Muscle of back (tissue), 13 donors: ENCODE results near the gene C1D. TPM values are rescaled to one million over a fixed set of nuclear protein-coding genes. Genes with fewer than 3 reads are reported as not detected.

Experiments used
- DNase-seq, 3 donors: peaks; one replicate each; pipeline versions ENCODE4 v3.0.0 to v3.0.0-alpha.2; 2013
- long read RNA-seq, 9 donors: transcript quantifications; one replicate each; lab custom pipeline, GENCODE V29; 2026
- polyA plus RNA-seq, 10 donors: library from polyadenylated mRNA; unstranded; fragments of 120-200 nt; gene quantifications; one replicate each; pipeline ENCODE4 v1.2.1, GENCODE V29; 2013; ENCODE audit not compliant: insufficient read length in 10 of 10

The C1D gene
- 10 to 100 TPM; 29.5 to 38.1 (median 31.5) TPM for polyA plus RNA-seq
- long read RNA-seq, donor 1, transcript C1D-204 (5 exons, 736 nt) = major isoform, 19 of 43 reads
- long read RNA-seq, donor 1, transcript C1D-201 (5 exons, 2,233 nt) = minor isoform, 7 of 43 reads
- long read RNA-seq, donor 1, partial matches to known transcripts = 10 of 43 reads
- long read RNA-seq, donor 1, other reads (novel, unspliced or antisense) = 7 of 43 reads
- long read RNA-seq, donor 2, transcript C1D-201 (5 exons, 2,233 nt) = minor isoform, 8 of 38 reads
- long read RNA-seq, donor 2, transcript C1D-204 (5 exons, 736 nt) = major isoform, 14 of 38 reads
- long read RNA-seq, donor 2, partial matches to known transcripts = 7 of 38 reads
- long read RNA-seq, donor 2, other reads (novel, unspliced or antisense) = 8 of 38 reads
- long read RNA-seq, donor 3 = 0 reads
- long read RNA-seq, donor 4, transcript C1D-201 (5 exons, 2,233 nt) = minor isoform, 10 of 35 reads
- long read RNA-seq, donor 4, transcript C1D-204 (5 exons, 736 nt) = major isoform, 15 of 35 reads
- long read RNA-seq, donor 4, partial matches to known transcripts = 5 of 35 reads
- long read RNA-seq, donor 4, other reads (novel, unspliced or antisense) = 5 of 35 reads
- long read RNA-seq, donor 5, transcript C1D-201 (5 exons, 2,233 nt) = minor isoform, 16 of 45 reads
- long read RNA-seq, donor 5, transcript C1D-204 (5 exons, 736 nt) = major isoform, 20 of 45 reads
- long read RNA-seq, donor 5, partial matches to known transcripts = 9 of 45 reads
- long read RNA-seq, donor 5, other reads (novel, unspliced or antisense) = 0 of 45 reads
- long read RNA-seq, donor 6, transcript C1D-204 (5 exons, 736 nt) = minor isoform, 13 of 35 reads
- long read RNA-seq, donor 6, transcript C1D-201 (5 exons, 2,233 nt) = major isoform, 16 of 35 reads
- long read RNA-seq, donor 6, partial matches to known transcripts = 6 of 35 reads
- long read RNA-seq, donor 6, other reads (novel, unspliced or antisense) = 0 of 35 reads
- long read RNA-seq, donor 7, transcript C1D-204 (5 exons, 736 nt) = major isoform, 9 of 13 reads
- long read RNA-seq, donor 7, partial matches to known transcripts = 0 of 13 reads
- long read RNA-seq, donor 7, other reads (novel, unspliced or antisense) = 0 of 13 reads
- long read RNA-seq, donor 8, transcript C1D-204 (5 exons, 736 nt) = major isoform, 10 of 33 reads
- long read RNA-seq, donor 8, transcript C1D-201 (5 exons, 2,233 nt) = minor isoform, 5 of 33 reads
- long read RNA-seq, donor 8, partial matches to known transcripts = 13 of 33 reads
- long read RNA-seq, donor 8, other reads (novel, unspliced or antisense) = 5 of 33 reads
- long read RNA-seq, donor 9, partial matches to known transcripts = 0 of 1 reads
- long read RNA-seq, donor 9, other reads (novel, unspliced or antisense) = 0 of 1 reads

GRCh38 chr2:68062680-68063387, at the start of gene C1D:
Gene C1D, minus strand, starts transcription at chr2:68063004. Its CDS starts 15,694 bp downstream, at chr2:68047310.
- DNase-seq = peak; percentile 92 to 98 (median 97)

- no peak for DNase-seq
Measured at GRCh38 chr2:68110102-68110501, 47.3 kb upstream of the C1D start.

GRCh38 chr2:68108120-68108519, 45.3 kb upstream of the C1D start:
- DNase-seq = no peak

- DNase-seq = no peak
Measured at GRCh38 chr2:68107475-68107874, 44.7 kb upstream of the C1D start.

GRCh38 chr2:68104111-68104835, 41.5 kb upstream of the C1D start:
- no peak for DNase-seq

- no peak for DNase-seq
Measured at GRCh38 chr2:68103709-68104055, 40.9 kb upstream of the C1D start.

- peak; percentile 54 to 88 (median 67) for DNase-seq
Measured at GRCh38 chr2:68103030-68103708, 40.4 kb upstream of the C1D start.

- no peak for DNase-seq
Measured at GRCh38 chr2:68100189-68100588, 37.4 kb upstream of the C1D start.

- DNase-seq = no peak
Measured at GRCh38 chr2:68099260-68099659, 36.5 kb upstream of the C1D start.

GRCh38 chr2:68098291-68098797, 35.5 kb upstream of the C1D start:
- DNase-seq = no peak

- no peak for DNase-seq
Measured at GRCh38 chr2:68094111-68094510, 31.3 kb upstream of the C1D start.

- DNase-seq = no peak
Measured at GRCh38 chr2:68093634-68094033, 30.8 kb upstream of the C1D start.

GRCh38 chr2:68091439-68092034, 28.7 kb upstream of the C1D start:
- DNase-seq = no peak

- DNase-seq = no peak
Measured at GRCh38 chr2:68089961-68090360, 27.2 kb upstream of the C1D start.

- no peak for DNase-seq
Measured at GRCh38 chr2:68088940-68089339, 26.1 kb upstream of the C1D start.

- no peak for DNase-seq
Measured at GRCh38 chr2:68086166-68086565, 23.4 kb upstream of the C1D start.

- no peak for DNase-seq
Measured at GRCh38 chr2:68083346-68083745, 20.5 kb upstream of the C1D start.

GRCh38 chr2:68074050-68074449, 11.2 kb upstream of the C1D start:
- DNase-seq = no peak
